ENCODE data around the gene SUPV3L1. TPM values are rescaled to one million over a fixed set of nuclear protein-coding genes. Genes with fewer than 3 reads are reported as not detected.

Gene SUPV3L1
- total and polyA plus RNA-seq, 12 donors: 23.8 to 139 (median 38.0) TPM

- Histone ChIP-seq H3K9me3 (peaks cover 0 to 10% (median 0%) of the 10 kb centered on the region in 11 donors), H3K4me3 (no peak overlapping the region), H3K4me1 (peaks cover 0 to 31% (median 0%) of the 10 kb centered on the region in 9 donors), H3K36me3 (peaks cover 0 to 38% (median 25%) of the 10 kb centered on the region in 9 donors), H3K27me3 (peaks cover 0 to under 1% (median 0%) of the 10 kb centered on the region in 7 donors), H3K27ac (no peak overlapping the region)
- no peak for TF ChIP-seq CTCF (IDR thresholded peaks at IDR 0.05)
- no peak for ATAC-seq
- intact Hi-C loops (cut with DNase I): no loop called here
- no peak for DNase-seq
- 21 to 44% methylated on average over 2 of the region's 2 CpGs for WGBS, 2 donors
Observed at GRCh38 chr10:69211104-69211503, 31.1 kb downstream of the SUPV3L1 start.

- no peak overlapping the region for H3K4me3 ChIP-seq
- no peak for ATAC-seq
- 82 to 90% methylated on average over 3 of the region's 3 CpGs for WGBS, 2 donors
- peaks cover 0 to 34% (median 22%) of the 10 kb centered on the region in 9 donors for H3K36me3 ChIP-seq
- intact Hi-C loops (cut with DNase I): no loop called here
- no peak overlapping the region for H3K27ac ChIP-seq
- H3K9me3 ChIP-seq: peaks cover 0 to 10% (median 0%) of the 10 kb centered on the region in 11 donors
- no peak for DNase-seq
- peaks cover 0 to 34% (median 0%) of the 10 kb centered on the region in 9 donors for H3K4me1 ChIP-seq
- peaks cover 0 to 4% (median 0%) of the 10 kb centered on the region in 7 donors for H3K27me3 ChIP-seq
- TF ChIP-seq CTCF (IDR thresholded peaks at IDR 0.05): no peak
Observed at GRCh38 chr10:69211524-69211923, 31.5 kb downstream of the SUPV3L1 start.

GRCh38 chr10:69213591-69214311 lies 33.7 kb downstream of the SUPV3L1 start:
- Histone ChIP-seq H3K9me3 (peaks cover 0 to 10% (median 0%) of the 10 kb centered on the region in 11 donors), H3K27me3 (peaks cover 0 to 16% (median 0%) of the 10 kb centered on the region in 7 donors), H3K4me1 (peaks cover 0 to 37% (median 0%) of the 10 kb centered on the region in 9 donors), H3K36me3 (peaks cover 0 to 12% (median 8%) of the 10 kb centered on the region in 9 donors), H3K4me3 (no peak overlapping the region), H3K27ac (peak overlapping the region in 1 of 10 donors; percentile 61)
- DNase-seq (no peak), ATAC-seq (no peak)
- no peak for TF ChIP-seq CTCF (IDR thresholded peaks at IDR 0.05)
- 35 to 39% methylated on average over 5 of the region's 5 CpGs for WGBS, 2 donors
- intact Hi-C loops (cut with DNase I): no loop called here

- Histone ChIP-seq H3K9me3 (peaks cover 0 to 10% (median 0%) of the 10 kb centered on the region in 11 donors), H3K4me3 (no peak overlapping the region), H3K27me3 (peaks cover 0 to 21% (median 0%) of the 10 kb centered on the region in 7 donors), H3K27ac (peak overlapping the region in 1 of 10 donors; percentile 61), H3K4me1 (peaks cover 0 to 37% (median 0%) of the 10 kb centered on the region in 9 donors), H3K36me3 (peaks cover 0 to 2% (median 0%) of the 10 kb centered on the region in 9 donors)
- DNase-seq: no peak
- no peak for ATAC-seq
- TF ChIP-seq CTCF (IDR thresholded peaks at IDR 0.05): no peak
- 93 to 94% methylated on average over 6 of the region's 6 CpGs for WGBS, 2 donors
- intact Hi-C loops (cut with DNase I): no loop called here
Observed at GRCh38 chr10:69214666-69215131, 34.7 kb downstream of the SUPV3L1 start.
